Activated naive CD8-positive, alpha-beta T cell treated with anti-CD3 and anti-CD28 coated beads, Interleukin-2, amount 10 ng/mL, durations not matched to agents 7 days and 5 days (primary cell): ENCODE measurements around the gene SETBP1. TPM values are rescaled to one million over a fixed set of nuclear protein-coding genes. Genes with fewer than 3 reads are reported as not detected.

Experiments
- ATAC-seq: fragments of 150-1000 bp; cut with Tn5 transposase; one replicate; pipeline ENCODE4 v1.10.0; 2021; ENCODE audit warnings: low read depth, moderate library complexity
- POLR2A ChIA-PET: fragments of 350-600 bp; sonication (Branson Sonifier 250); formaldehyde crosslinking; loops from one replicate; lab custom pipeline; 2021; ENCODE audit warnings: antibody characterized with exemption; lab: Charles Lee
- DNase-seq: peaks from one replicate; pipeline ENCODE4 v3.0.0; 2021
- H3K27ac Mint-ChIP-seq: one replicate; pipeline ENCODE4 v1.8.0; 2022; ENCODE audit warnings: mild to moderate bottlenecking, mixed read lengths
- H3K27me3 Mint-ChIP-seq: one replicate; pipeline ENCODE4 v1.8.0; 2022; ENCODE audit warnings: mild to moderate bottlenecking, moderate library complexity, mixed read lengths
- H3K36me3 Mint-ChIP-seq: one replicate; pipeline ENCODE4 v1.8.0; 2021; ENCODE audit warnings: mild to moderate bottlenecking, mixed read lengths
- H3K4me1 Mint-ChIP-seq: one replicate; pipeline ENCODE4 v1.8.0; 2021; ENCODE audit warnings: mixed read lengths
- H3K4me3 Mint-ChIP-seq: one replicate; pipeline ENCODE4 v1.8.0; 2022; ENCODE audit warnings: mild to moderate bottlenecking, moderate library complexity, mixed read lengths
- H3K9me3 Mint-ChIP-seq: one replicate; pipeline ENCODE4 v1.8.0; 2021; ENCODE audit warnings: mixed read lengths
- total RNA-seq, 2 experiments: library from RNA; stranded (reverse); gene quantifications; one replicate each; pipeline ENCODE4 v1.2.3, GENCODE V29; 2021

The SETBP1 gene
- total RNA-seq, 2 experiments from 2014 or later: 1.8 to 1.9 TPM

DNA sequence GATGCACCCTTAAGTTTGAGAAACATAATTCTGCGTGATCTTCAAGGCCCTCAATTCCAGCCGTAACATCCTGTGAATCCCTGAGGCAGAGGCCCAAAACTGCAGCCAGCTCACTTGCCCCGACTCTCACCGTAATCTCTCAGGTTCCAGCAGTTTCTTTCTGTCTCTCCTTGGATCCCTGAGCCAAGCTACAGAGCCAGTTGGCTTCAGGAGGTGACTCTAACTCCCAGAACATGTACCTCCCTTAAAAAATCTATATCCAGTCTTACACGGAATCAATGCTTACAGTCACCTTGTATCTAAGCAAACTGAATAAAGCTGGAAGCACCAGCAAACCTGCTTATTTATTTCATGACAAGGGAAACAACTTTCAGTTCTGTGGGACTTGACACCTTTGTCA lies 300.4 kb downstream of the SETBP1 start:
- no peaks in the 10 kb centered on the region for H3K36me3 Mint-ChIP-seq
- no peak overlapping the region for H3K4me3 Mint-ChIP-seq

GRCh38 chr18:44986933-44987332 lies 306.2 kb downstream of the SETBP1 start:
- no peaks in the 10 kb centered on the region for H3K36me3 Mint-ChIP-seq
- POLR2A ChIA-PET: no interaction called here
- ATAC-seq: no peak
- H3K4me3 Mint-ChIP-seq: no peak overlapping the region
- DNase-seq: no peak
- H3K9me3 Mint-ChIP-seq: peaks cover 1% of the 10 kb centered on the region
- H3K27ac Mint-ChIP-seq: no peak overlapping the region
- no peaks in the 10 kb centered on the region for H3K27me3 Mint-ChIP-seq
- no peaks in the 10 kb centered on the region for H3K4me1 Mint-ChIP-seq

More for the DNA sequence above, 300.4 kb downstream of the SETBP1 start:
- Mint-ChIP-seq H3K4me1 (no peaks in the 10 kb centered on the region), H3K9me3 (no peaks in the 10 kb centered on the region), H3K27me3 (no peaks in the 10 kb centered on the region), H3K27ac (no peak overlapping the region)
- no peak for ATAC-seq
- DNase-seq: no peak
- POLR2A ChIA-PET: no interaction called here

- POLR2A ChIA-PET: no interaction called here
- Mint-ChIP-seq H3K9me3 (peaks cover 1% of the 10 kb centered on the region), H3K36me3 (no peaks in the 10 kb centered on the region), H3K4me3 (no peak overlapping the region), H3K4me1 (no peaks in the 10 kb centered on the region), H3K27me3 (no peaks in the 10 kb centered on the region), H3K27ac (no peak overlapping the region)
- ATAC-seq (no peak), DNase-seq (no peak)
These were observed 306.7 kb downstream of the SETBP1 start for GRCh38 chr18:44987371-44987770.

DNA sequence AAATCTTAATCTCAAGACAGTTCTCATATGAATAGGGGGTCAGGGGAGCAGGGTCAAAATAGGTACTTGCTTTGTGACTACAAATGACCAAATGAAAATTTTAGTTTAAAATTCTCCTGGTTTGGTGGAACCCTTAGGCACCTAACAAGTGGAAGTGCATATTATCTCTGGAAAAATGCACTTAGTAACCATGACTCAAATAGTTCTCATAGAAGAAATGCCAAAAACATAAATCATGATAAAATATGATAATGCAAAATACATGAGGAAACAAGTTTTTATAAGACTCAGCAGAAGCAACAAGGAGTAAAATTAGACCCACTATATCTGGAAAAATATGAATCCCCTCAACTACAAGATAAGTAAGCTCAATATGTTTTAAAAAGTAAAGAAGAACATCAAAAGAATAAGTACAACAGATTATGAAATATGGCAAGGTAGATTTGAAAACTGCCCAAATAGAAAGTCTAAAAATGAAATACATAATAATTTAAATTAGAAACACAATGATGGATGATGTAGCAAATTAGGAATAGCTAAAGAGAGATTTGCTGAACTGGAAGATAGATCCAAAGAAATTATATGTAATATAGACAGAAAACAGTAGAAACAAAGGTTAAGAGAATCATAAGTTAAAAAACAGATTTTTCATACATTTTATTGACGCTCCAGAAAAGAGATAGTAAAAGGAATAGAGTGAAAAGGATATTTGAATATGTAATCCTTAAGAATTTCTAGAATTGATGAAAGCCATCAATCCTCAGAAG lies 308.3 kb downstream of the SETBP1 start:
- DNase-seq (no peak), ATAC-seq (no peak)
- Mint-ChIP-seq H3K9me3 (peaks cover 1% of the 10 kb centered on the region), H3K27ac (no peak overlapping the region), H3K27me3 (no peaks in the 10 kb centered on the region), H3K4me1 (no peaks in the 10 kb centered on the region), H3K4me3 (no peak overlapping the region), H3K36me3 (no peaks in the 10 kb centered on the region)
- POLR2A ChIA-PET: no interaction called here

DNA sequence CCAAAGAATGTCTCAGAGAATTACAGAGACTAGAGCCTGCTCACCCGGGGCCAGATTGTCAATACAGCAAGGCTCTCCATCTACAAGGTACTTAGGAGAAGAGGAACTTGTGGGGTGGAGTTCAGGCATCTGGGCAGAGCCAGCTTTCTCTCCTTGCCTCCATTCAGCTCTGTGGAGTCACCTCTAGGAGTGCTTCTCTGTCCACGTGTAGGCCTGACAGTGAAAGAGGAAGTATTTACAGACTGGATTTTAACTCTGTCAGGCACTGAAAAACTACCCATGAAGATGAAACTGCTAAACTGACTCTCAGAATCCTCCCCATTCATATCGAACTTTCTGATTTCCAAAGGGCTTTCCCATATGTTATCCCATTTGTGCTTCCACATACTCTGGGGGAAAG lies 315.6 kb downstream of the SETBP1 start:
- H3K4me1 Mint-ChIP-seq: no peaks in the 10 kb centered on the region
- no peak overlapping the region for H3K27ac Mint-ChIP-seq
- H3K36me3 Mint-ChIP-seq: no peaks in the 10 kb centered on the region
- DNase-seq (no peak), ATAC-seq (no peak)
- no peak overlapping the region for H3K4me3 Mint-ChIP-seq
- peaks cover 4% of the 10 kb centered on the region for H3K9me3 Mint-ChIP-seq
- POLR2A ChIA-PET: no interaction called here
- no peaks in the 10 kb centered on the region for H3K27me3 Mint-ChIP-seq

DNA sequence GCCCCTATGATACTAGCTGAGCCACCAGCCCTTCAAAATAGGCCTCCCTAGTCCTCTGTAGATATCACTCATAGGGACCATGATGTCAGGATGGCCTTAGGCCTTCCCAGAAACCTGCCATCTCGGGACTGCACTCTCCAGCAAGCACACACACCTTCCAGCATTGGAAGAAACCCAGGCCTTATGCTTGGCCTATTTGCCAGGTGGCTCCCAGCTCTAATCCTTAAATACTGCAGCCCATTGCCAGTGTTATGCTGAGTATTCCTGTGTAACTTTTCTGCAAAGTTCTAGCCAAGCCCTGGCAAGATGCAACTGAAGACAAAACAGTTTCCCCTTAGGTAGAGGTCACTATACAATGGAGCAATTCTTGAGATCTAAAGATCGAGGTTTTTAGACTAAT lies 316.5 kb downstream of the SETBP1 start:
- Mint-ChIP-seq H3K4me3 (no peak overlapping the region), H3K27me3 (no peaks in the 10 kb centered on the region), H3K4me1 (no peaks in the 10 kb centered on the region), H3K9me3 (peaks cover 4% of the 10 kb centered on the region), H3K36me3 (no peaks in the 10 kb centered on the region), H3K27ac (no peak overlapping the region)
- ATAC-seq: no peak
- POLR2A ChIA-PET: no interaction called here
- DNase-seq: no peak

GRCh38 chr18:44998360-44998759 lies 317.7 kb downstream of the SETBP1 start:
- ATAC-seq (no peak), DNase-seq (no peak)
- POLR2A ChIA-PET: no interaction called here
- no peak overlapping the region for H3K4me3 Mint-ChIP-seq
- no peaks in the 10 kb centered on the region for H3K4me1 Mint-ChIP-seq
- peaks cover 4% of the 10 kb centered on the region for H3K9me3 Mint-ChIP-seq
- no peaks in the 10 kb centered on the region for H3K36me3 Mint-ChIP-seq
- H3K27me3 Mint-ChIP-seq: no peaks in the 10 kb centered on the region
- no peak overlapping the region for H3K27ac Mint-ChIP-seq

- no peaks in the 10 kb centered on the region for H3K9me3 Mint-ChIP-seq
- no peak for DNase-seq
- peaks cover 6% of the 10 kb centered on the region for H3K4me1 Mint-ChIP-seq
- no peak for ATAC-seq
- no peak overlapping the region for H3K27ac Mint-ChIP-seq
- POLR2A ChIA-PET: no interaction called here
- H3K27me3 Mint-ChIP-seq: peaks cover 2% of the 10 kb centered on the region
- no peaks in the 10 kb centered on the region for H3K36me3 Mint-ChIP-seq
- H3K4me3 Mint-ChIP-seq: no peak overlapping the region
These were observed 323.9 kb downstream of the SETBP1 start for GRCh38 chr18:45004546-45005080.

DNA sequence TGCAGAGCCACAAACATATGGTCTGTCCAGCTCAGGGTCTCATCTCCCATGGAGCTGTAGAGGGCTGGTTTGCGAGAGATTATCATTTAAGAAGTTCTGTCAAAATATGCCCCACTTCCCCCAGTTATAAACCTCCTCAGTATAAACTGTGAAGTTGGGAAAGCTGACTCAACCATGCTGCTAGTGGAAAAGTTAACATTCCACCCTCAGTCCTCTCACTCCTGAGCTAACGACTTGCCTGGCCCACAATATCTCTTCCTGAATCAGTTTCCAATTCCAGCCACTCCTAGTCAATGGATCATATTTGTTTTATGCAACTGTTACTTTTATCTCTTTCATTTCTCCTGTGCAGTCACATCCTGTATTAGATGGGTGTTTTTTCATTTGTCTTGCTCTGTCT lies 326.2 kb downstream of the SETBP1 start:
- peaks cover 2% of the 10 kb centered on the region for H3K27me3 Mint-ChIP-seq
- POLR2A ChIA-PET: no interaction called here
- no peak for ATAC-seq

DNA sequence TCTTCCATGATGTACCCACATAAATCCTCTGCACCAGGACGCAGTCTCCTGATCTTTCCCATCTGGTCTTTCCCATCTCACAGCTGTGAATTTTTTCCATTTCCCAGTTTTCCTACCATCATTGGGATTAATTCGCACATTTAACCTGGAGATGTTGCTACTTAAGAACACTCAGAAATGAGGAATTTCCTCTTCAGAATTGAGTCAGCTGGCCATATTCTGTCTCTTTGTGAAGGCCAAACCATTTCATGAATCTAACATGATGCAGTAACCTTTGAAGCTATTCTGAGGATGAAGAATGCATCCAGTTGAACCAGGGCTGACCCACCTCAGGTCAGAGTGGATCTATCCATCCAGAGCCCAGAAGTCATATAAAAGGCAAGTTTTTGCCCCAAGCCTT lies 326.8 kb downstream of the SETBP1 start:
- H3K36me3 Mint-ChIP-seq: no peaks in the 10 kb centered on the region
- POLR2A ChIA-PET: no interaction called here
- H3K4me3 Mint-ChIP-seq: no peak overlapping the region
- no peak overlapping the region for H3K27ac Mint-ChIP-seq
- no peak for DNase-seq
- H3K27me3 Mint-ChIP-seq: peaks cover 2% of the 10 kb centered on the region
- peaks cover 9% of the 10 kb centered on the region for H3K4me1 Mint-ChIP-seq
- no peaks in the 10 kb centered on the region for H3K9me3 Mint-ChIP-seq
- ATAC-seq: no peak

More for the DNA sequence above, 326.2 kb downstream of the SETBP1 start:
- Mint-ChIP-seq H3K4me3 (no peak overlapping the region), H3K9me3 (no peaks in the 10 kb centered on the region), H3K4me1 (peaks cover 9% of the 10 kb centered on the region), H3K27ac (no peak overlapping the region), H3K36me3 (no peaks in the 10 kb centered on the region)
- DNase-seq: no peak

GRCh38 chr18:45008694-45009413 lies 328.2 kb downstream of the SETBP1 start:
- Mint-ChIP-seq H3K27me3 (peaks cover 2% of the 10 kb centered on the region), H3K27ac (no peak overlapping the region), H3K9me3 (no peaks in the 10 kb centered on the region), H3K4me3 (no peak overlapping the region), H3K4me1 (peaks cover 9% of the 10 kb centered on the region), H3K36me3 (no peaks in the 10 kb centered on the region)
- ATAC-seq: peak; percentile 36
- POLR2A ChIA-PET: no interaction called here
- no peak for DNase-seq

- Mint-ChIP-seq H3K9me3 (no peaks in the 10 kb centered on the region), H3K4me3 (no peak overlapping the region), H3K27ac (no peak overlapping the region), H3K36me3 (no peaks in the 10 kb centered on the region), H3K27me3 (peaks cover 2% of the 10 kb centered on the region), H3K4me1 (peaks cover 9% of the 10 kb centered on the region)
- ATAC-seq: no peak
- POLR2A ChIA-PET: no interaction called here
- DNase-seq: no peak
These were observed 329.1 kb downstream of the SETBP1 start for GRCh38 chr18:45009756-45010155.

DNA sequence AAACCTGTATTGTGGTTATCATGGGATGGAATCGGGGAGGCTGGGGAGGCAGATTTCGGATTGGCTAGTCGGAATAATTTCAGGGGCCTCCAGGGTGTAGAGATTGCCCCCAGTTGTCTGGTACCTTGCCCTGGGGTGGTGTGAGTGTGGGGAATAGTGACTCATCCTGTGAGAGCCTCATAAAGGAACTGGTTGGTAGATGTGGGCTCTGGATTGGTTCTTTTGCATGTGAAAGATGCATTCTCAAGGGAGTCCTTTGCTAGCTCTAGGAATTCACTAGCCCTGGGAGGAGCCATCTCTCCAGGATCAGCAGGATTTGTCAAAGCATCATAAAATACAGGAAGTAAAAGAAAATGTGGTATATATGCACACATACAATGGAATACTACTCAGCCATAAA lies 331.6 kb downstream of the SETBP1 start:
- Mint-ChIP-seq H3K9me3 (no peaks in the 10 kb centered on the region), H3K4me3 (no peak overlapping the region), H3K27ac (no peak overlapping the region), H3K4me1 (peaks cover 9% of the 10 kb centered on the region), H3K36me3 (no peaks in the 10 kb centered on the region), H3K27me3 (peaks cover 2% of the 10 kb centered on the region)
- DNase-seq (no peak), ATAC-seq (no peak)
- POLR2A ChIA-PET: no interaction called here

- POLR2A ChIA-PET: no interaction called here
- no peak for DNase-seq
- Mint-ChIP-seq H3K9me3 (no peaks in the 10 kb centered on the region), H3K27me3 (peaks cover 2% of the 10 kb centered on the region), H3K36me3 (no peaks in the 10 kb centered on the region), H3K4me1 (peaks cover 6% of the 10 kb centered on the region), H3K4me3 (no peak overlapping the region), H3K27ac (no peak overlapping the region)
- ATAC-seq: no peak
These were observed 333.4 kb downstream of the SETBP1 start for GRCh38 chr18:45014047-45014501.
